AG09309 (cell line): ENCODE results near the gene CCDC73.
"Not testable (repeated sequence)": the region's sequence is repeated elsewhere in the genome, so short reads cannot be mapped to it uniquely, and the experiment has no call there.

Source experiments
- DNase-seq: peaks from one replicate; pipeline ENCODE4 v3.0.0-alpha.2; 2010; ENCODE audit warnings: low read depth
- H3K4me3 ChIP-seq: 2 replicates; pipeline ENCODE4 v1.5.1; 2011; ENCODE audit warnings: mild to moderate bottlenecking, low read depth, low read length, moderate library complexity; ENCODE audit not compliant: control insufficient read depth
- TF ChIP-seq, protein P1 (sequence below): IDR thresholded peaks from 2 replicates; pipeline ENCODE4 v1.5.1; 2011; ENCODE audit warnings: mild to moderate bottlenecking, low read depth, low read length, inconsistent platforms; ENCODE audit not compliant: insufficient read depth, control insufficient read depth; ENCODE audit errors: missing control alignments

The CCDC73 gene

DNA sequence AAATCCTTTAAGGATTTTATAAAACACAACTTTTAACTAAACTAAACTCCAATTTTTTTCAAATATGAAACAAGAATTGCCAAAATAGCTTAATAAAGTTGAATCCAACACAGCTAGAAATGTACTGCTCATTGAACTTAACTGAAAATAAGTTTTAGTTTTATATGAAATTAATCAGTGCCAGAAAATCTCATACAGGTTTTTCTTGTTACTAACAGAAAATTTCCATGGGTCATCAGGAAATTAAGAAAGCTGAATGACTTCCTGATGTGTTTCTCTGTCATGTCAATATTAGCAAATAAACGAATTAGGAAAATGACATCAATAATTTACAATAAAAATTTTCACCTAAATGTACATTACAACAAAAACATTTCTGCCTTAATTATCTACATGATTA is 3.5 kb downstream of the CCDC73 start:
- no peak for DNase-seq
- TF ChIP-seq, protein P1, sequence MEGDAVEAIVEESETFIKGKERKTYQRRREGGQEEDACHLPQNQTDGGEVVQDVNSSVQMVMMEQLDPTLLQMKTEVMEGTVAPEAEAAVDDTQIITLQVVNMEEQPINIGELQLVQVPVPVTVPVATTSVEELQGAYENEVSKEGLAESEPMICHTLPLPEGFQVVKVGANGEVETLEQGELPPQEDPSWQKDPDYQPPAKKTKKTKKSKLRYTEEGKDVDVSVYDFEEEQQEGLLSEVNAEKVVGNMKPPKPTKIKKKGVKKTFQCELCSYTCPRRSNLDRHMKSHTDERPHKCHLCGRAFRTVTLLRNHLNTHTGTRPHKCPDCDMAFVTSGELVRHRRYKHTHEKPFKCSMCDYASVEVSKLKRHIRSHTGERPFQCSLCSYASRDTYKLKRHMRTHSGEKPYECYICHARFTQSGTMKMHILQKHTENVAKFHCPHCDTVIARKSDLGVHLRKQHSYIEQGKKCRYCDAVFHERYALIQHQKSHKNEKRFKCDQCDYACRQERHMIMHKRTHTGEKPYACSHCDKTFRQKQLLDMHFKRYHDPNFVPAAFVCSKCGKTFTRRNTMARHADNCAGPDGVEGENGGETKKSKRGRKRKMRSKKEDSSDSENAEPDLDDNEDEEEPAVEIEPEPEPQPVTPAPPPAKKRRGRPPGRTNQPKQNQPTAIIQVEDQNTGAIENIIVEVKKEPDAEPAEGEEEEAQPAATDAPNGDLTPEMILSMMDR: no peak
- no peak overlapping the region for H3K4me3 ChIP-seq

DNA sequence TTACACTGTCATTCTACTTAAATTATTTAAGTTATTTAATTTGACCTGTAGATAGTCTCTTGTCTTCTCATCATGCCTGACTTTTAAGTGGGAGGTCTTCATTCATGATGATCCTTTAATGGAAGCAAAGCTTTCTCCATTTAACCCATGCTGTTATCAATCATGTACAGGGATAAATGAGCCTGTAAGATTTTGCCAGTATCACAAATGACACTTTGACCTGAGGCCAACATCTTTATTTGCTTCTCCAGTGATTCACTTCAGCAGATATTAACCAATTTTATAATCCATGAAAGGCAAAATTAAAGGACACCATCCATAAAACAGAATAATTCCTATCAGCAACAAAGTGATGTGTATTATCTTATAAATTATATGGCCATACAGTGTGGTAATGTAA is 7.7 kb downstream of the CCDC73 start:
- TF ChIP-seq, protein P1: no peak
- no peak for DNase-seq

DNA sequence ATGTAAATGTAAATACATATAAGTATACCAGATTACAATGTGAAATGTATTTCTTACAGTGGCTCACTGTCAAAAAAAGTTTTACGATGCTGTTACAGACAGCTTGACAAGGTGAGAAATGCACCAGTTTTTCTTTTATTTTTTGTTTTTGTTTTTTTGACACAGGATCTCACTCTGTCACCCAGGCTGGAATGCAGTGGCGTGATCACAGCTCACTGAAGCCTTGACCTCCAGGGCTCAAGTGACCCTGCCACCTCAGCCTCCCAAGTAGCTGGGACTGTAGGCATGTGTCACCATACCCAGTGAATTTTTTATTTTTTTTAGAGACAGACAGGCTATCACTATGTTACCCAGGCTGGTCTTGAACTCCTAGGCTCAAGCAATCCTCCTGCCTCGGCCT is 9.2 kb downstream of the CCDC73 start:
- TF ChIP-seq, protein P1: no peak
- no peak for DNase-seq
- H3K4me3 ChIP-seq: no peak overlapping the region

More for the DNA sequence above, 7.7 kb downstream of the CCDC73 start:
- H3K4me3 ChIP-seq: no peak overlapping the region

GRCh38 chr11:32781721-32782120 is 12.7 kb downstream of the CCDC73 start:
- no peak overlapping the region for H3K4me3 ChIP-seq
- DNase-seq: no peak
- TF ChIP-seq, protein P1: no peak

GRCh38 chr11:32780839-32781238 is 13.6 kb downstream of the CCDC73 start:
- not testable (repeated sequence) for DNase-seq, H3K4me3 ChIP-seq

DNA sequence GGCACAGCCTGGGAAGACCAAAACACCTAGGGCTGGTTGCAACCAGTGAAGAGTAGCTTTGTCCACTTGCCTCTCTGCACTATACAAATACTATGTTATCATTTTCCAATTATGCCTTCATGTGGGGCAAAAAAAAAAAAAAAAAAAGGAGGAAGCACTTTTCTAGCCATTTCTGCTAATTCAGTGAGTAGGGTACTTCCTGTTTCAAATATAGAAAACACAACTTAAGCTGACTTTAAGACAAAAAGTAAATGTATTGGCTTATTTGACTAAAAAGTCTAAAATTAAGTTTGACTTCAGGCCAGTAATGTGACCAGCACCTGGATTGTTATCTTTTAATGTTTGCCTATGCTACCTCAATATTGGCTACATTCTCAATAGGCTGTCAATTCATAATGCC is 15.3 kb downstream of the CCDC73 start:
- no peak for DNase-seq
- TF ChIP-seq, protein P1: no peak
- H3K4me3 ChIP-seq: no peak overlapping the region

GRCh38 chr11:32775908-32776307 is 18.6 kb downstream of the CCDC73 start:
- TF ChIP-seq, protein P1: no peak
- DNase-seq: no peak
- no peak overlapping the region for H3K4me3 ChIP-seq
